GM21723 (cell line): ENCODE data around the gene TRNAU1AP.
"Not testable (repeated sequence)": the region's sequence is repeated elsewhere in the genome, so short reads cannot be mapped to it uniquely, and the experiment has no call there.

Experiments used
- ATAC-seq: cut with Tn5 transposase; IDR thresholded peaks from one replicate; pipeline ENCODE4 v1.9.1; 2021; ENCODE audit warnings: mild to moderate bottlenecking, moderate library complexity; ENCODE audit not compliant: unreplicated experiment

The TRNAU1AP gene

DNA sequence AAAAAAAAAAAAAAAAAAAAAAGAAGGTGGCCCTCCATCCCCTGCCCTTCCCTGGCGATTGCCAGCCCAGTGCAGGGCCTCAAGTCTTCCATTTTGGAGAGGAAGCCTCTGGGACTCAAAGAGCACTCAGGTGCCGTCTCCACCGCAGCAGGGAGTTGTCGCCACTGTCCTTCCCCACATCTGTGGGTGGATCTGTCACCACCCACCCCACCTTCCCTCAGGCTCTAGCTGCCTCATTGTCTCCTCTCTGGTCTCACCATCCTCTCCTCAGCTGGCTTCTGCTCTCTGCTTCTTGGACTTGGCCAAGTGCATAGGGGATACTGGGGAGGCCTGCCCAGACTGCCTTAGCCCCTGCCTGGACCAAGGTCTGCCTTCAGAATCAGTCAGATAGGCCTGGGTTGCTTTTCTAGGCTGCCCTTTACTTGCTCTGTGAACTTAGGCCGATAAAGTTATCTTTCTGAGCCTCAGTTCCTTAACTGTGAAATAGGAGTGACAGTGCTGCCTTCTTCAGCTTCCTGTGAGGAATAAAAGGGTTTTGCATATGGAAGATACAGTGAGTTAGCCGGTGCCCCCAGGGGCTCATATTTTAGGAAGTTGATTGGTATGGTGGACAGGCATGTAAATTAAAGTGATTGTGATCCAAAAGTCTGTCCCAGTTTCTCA lies 31.3 kb upstream of the TRNAU1AP start:
- ATAC-seq: no peak

DNA sequence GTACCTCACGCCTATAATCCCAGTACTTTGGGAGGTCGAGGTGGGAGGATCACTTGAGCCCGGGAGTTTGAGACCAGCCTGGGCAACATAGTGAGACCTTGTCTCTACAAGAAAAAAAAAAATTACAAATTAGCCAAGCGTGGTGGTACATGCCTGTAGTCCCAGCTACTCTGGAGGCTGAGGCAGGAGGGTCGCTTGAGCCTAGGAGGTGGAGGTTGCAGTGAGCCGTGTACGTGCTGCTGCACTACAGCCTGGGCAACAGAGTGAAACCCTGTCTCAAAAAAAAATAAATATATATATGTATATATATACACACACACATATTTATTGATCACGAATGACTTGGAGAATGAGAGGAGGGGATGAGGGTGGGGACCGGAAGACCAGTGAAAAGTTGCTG lies 30.3 kb upstream of the TRNAU1AP start:
- not testable (repeated sequence) for ATAC-seq

DNA sequence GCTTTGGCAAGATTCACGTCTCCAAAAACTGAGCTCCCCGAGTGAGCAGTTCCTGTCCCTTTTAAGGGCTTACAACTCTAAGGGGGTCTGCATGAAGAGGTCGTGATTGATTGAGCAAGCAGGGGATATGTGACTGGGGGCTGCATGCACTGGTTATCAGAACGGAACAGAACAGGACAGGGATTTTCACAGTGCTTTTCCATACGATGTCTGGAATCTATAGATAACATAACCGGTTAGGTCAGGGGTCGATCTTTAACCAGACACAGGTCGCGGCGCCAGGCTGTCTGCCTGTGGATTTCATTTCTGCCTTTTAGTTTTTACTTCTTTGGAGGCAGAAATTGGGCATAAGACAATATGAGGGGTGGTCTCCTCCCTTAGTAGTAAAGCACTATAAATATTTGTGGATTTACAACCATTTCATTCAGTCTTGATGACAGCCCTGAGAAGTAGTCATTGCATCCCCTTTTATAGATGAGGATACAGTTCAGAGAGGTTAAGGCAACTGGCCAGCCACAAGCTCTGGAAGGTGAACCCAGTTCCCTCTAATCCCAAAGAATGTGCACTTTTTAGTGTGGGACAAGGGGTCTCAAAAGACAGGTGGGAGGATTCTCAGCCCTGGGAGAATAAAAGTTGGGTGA lies 27.8 kb upstream of the TRNAU1AP start:
- not testable (repeated sequence) for ATAC-seq

DNA sequence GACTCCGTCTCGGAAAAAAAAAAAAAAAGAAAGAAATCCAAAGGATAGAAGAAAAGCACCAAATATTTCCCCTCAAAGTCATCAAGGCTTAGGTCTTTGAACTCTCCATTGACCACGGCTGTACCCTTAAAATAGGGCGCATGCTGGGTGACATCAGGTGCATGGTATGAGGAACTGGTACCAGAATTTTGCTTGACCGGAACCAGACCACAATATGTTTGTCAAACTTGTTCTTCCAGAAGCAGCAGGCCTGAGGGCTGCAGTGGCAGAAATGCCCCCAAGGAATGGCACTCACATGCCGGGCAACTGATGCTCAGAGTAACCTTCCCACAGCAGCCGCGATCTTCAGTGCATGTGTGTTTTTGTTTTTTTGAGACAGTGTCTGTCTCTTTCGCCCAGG lies 26.0 kb upstream of the TRNAU1AP start:
- no peak for ATAC-seq

DNA sequence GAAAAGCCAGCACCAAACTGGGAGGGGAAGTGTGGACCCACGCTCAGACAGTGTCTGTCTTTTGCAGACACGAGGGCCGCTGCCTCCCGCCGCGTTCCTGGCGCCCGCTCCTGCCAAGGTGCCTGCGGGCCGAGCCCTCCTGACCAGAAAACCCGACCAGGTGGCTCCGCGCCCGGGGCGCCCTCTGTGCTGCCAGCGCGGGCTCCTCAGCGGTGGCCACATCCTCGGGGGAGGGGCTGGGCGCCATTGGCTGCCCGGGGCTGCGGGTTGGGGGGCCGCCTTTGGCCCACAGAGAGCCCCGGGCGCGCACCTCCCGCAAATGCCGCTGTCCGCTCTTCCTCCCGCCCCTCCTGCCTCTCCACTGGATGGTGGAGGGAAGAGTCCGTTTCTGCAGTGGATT lies 22.4 kb upstream of the TRNAU1AP start:
- ATAC-seq: no peak

DNA sequence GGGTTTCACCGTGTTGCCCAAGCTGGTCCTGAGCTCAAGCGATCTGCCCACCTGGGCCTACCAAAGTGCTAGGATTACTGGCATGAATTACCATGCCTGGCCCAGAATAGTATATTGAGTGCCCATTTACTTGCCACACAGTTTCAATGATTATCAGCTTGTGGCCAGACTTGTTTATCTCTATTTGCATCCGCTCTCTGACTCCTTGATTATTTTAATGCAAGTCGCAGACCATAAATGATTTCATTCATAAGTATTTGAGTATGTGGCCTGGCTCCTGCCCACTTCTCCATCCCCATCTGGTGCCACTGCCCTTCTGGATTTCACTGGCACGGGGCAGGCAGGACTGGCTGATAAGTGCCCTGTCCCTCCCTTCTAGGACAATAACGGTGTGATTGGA lies 18.2 kb upstream of the TRNAU1AP start:
- no peak for ATAC-seq

DNA sequence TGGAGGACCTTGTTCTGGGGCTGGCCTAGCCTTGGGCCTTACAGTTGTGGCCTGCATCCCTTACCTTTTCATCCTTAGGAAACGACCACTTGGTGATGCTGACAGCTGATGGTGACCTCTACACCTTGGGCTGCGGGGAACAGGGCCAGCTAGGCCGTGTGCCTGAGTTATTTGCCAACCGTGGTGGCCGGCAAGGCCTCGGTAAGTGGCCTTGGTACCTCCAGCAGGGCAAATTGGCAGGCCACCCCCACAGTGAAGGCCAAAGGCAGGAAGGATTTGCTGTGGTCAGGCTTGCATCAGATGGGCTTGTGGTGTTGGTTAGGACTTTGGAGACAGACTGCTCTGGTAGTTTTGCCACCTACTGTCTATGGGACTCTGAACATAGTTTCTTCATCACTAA lies 17.7 kb upstream of the TRNAU1AP start:
- ATAC-seq: no peak

DNA sequence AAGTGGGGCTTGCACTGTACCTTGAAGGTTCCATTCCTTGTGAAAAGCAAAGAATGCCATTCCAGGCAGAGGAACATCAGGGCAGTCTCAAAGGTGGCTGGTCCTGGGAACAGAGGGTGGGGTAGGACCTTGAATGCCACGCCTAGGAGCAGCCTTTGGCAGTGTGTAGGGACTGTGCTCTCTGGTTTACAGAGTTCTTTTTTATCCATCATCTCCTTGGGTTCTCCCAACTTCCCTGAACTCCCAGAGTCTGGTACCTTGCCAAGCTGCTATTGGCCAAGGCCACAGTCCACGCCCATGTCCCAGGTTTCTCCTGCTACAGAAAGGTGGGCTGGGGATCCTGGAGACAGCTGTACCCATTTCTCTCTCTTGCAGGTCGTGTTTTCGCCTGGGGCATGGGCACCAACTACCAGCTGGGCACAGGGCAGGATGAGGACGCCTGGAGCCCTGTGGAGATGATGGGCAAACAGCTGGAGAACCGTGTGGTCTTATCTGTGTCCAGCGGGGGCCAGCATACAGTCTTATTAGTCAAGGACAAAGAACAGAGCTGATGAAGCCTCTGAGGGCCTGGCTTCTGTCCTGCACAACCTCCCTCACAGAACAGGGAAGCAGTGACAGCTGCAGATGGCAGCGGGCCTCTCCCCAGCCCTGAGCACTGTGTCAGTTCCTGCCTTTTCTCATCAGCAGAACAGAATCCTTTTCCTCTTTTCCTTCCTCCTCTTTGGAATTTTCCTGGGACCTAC lies 15.3 kb upstream of the TRNAU1AP start:
- ATAC-seq: no peak

DNA sequence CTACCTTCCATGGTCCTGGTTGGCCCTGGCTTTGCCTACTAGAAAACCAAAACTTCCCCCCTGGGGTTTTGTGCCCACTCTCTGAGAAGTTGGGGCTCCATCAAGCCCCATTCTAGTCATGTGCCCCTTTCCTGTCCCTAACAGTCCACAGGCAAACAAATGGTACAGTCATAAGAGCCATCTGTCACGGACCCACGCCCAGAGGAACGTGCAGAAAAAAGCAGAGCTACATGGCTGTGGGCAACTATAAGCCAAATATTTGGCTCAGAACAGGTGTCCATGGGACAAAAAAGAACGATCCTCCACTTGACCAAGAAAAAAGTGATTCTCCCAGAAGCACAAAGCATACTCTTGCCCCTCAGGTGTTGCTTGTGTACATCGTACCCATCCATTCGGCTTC lies 14.6 kb upstream of the TRNAU1AP start:
- ATAC-seq: no peak

DNA sequence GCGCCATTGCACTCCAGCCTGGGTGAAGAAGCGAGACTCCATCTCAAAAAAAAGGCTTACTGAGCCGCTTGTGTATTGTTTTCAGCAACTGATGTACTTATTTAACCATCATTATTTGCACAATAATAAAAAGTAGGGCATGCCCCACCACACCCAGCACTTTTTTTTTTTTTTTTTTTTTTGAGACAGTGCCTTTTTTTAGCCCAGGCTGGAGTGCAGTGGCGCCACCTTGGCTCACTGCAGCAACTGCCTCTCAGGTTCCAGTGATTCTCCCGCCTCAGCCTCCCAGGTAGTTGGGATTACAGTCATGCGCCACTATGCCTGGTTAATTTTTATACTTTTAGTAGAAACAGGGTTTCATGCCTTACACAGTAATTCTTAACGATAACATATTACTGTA lies 12.2 kb upstream of the TRNAU1AP start:
- no peak for ATAC-seq

DNA sequence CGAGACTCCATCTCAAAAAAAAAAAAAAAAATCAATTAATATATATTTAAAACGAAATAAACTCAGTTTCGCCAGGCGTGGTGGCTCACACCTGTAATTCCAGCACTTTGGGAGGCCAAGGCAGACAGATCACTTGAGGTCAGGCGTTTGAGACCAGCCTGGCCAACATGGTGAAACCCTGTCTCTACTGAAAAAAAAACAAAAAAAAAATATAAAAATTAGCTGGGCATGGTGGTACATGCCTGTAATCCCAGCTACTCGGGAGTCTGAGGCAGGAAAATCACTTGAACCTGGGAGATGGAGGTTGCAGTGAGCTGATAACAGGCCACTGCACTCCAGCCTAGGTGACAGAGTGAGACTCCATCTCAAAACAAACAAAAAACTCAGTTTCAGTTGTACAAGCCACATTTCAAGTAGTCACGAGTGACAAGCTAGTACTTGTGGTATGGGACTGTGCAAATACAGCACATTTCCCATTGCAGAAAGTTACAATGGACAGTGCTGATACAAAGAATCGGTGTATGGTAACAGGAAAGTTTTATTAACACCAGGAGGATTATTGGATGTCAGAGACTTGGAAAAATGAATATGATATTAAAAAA lies 11.4 kb upstream of the TRNAU1AP start:
- ATAC-seq: not testable (repeated sequence)

DNA sequence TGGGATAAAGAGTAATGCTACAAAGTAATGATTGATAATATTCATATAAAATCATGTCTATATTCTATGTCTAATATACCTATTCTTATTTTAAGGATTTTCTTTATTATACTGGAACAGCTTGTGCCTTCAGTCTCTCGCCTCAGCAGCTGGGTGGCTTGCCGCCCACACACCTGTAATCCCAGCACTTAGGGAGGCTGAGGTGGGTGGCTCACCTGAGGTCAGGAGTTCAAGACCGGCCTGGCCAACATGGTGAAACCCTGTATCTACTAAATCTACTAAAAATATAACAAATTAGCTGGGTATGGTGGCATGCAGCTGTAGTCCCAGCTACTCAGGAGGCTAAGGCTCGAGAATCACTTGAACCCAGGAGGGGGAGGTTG lies 7.6 kb upstream of the TRNAU1AP start:
- no peak for ATAC-seq

DNA sequence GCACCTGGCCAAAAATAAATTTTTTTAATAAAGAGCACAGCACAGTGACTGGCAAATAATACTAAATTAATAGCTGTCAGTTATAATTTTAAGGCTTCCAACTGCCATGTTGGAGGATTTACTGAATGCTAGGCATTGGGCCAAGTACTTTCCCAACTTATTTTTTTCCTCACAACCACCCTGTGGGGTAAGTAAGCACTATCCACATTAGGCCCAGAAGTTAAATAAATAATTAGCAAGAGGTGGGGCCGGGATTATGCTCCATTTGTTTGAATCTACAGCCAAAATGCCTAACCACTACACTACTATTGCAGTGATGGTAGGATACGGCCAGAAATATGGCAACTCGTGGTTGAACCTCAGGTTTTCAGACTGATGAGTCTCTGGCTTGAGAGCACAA lies 4.6 kb upstream of the TRNAU1AP start:
- no peak for ATAC-seq

DNA sequence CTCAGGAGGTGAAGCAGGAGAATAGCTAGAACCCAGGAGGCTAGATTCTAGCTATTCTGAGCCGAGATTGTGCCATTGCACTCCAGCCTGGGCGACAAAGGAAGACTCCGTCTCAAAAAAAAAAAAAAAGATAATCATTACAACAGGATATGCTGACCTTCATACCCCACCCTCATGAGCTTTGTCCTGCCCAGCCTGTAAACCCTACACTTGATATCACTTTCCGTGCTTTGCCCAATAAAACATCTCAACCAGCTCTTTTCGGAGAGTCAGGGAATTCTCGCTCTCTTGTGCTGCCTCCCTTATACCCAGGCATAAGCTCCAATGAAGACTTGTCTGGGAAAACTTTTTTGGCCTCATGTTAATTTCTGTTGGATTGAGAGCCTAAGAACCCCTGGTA lies 1.5 kb upstream of the TRNAU1AP start:
- ATAC-seq: no peak

DNA sequence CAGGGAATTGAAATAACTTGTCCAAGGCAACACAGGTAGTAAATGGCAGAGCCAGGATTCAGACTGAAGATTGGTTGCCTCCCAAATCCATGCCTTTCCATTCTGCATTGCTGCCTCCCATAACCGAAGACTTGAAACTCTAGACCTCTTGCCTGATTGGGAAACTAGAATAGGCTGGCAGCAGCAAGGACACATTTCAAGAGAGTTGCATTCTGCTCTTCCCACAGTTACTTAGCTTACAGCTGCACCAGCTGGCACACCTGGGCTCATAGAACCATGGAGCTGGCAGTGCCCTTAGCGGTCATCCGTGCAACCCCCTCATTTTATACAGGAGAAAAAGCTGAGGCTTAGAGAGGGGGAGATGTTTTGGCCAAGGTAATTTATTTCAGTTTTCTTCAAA lies 8.0 kb downstream of the TRNAU1AP start:
- no peak for ATAC-seq

DNA sequence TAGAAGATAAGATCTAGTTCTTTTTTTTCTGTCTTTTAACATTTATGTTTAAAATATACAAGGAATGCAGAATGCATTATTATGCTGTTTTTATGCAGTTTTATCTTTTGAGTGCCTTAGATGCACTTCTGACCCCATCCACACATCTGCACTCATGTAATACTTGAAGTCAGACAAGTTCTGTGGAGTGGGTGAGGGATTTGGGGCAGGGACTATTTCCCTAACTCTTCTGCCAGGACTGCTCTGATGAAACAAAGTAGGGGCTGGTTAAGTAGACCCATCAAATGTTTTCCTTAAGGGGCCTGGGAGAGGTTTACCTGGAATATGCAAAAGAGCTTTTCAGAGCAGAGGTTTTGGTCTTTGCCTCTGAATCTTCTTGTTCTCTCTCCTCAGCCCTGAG lies 11.4 kb downstream of the TRNAU1AP start:
- ATAC-seq: no peak

DNA sequence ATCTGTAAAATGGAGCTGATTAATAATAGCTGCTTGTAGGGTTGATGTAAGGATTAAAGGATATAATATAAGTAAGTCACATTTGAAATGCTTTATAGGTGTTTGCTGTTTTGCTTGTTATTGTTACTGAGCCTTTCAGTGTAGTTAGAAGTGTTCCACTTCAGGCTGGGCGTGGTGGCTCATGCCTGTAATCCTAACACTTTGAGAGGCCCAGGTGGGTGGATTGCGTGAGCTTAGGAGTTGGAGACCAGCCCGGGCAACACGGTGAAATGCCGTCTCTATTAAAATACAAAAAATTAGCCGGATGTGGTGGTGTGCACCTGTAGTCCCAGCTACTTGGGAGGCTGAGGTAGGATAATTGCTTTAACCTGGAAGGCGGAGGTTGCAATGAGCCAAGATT lies 12.2 kb downstream of the TRNAU1AP start:
- ATAC-seq: no peak

DNA sequence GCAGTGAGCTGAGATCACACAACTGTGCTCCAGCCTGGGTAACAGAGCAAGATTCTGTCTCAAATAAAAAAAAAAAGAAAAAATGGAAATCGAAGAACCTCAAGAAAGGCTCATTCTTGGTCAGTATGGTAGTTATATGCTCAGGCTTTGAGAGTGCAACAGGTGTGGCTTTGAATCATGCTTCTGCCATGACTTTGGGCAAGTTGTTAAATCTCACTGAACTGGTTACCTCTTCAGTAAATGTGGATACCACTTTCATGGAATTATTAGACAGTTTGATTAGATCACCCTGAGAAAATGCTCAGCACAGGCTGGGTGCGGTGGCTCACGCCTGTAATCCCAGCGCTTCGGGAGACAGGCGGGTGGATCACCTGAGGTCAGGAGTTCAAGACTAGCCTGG lies 12.8 kb downstream of the TRNAU1AP start:
- ATAC-seq: no peak

DNA sequence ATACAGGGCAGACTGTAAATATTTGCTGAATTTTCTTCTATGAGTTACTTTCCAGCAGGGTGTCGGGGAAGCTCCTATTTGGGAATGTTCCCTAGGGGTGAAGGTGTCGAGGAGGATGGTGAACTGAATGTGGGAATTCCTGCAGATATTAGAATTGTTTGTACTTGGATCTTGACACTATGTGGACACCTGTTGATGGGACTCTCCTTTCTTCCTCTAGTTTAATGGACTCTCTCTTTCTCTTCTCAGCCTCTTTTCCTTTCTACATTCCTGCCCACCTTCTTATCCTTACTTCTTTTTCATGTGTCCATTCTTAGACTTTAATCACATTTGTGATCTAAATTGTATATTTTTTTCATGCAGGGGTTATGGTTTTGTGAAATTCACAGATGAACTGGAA lies 14.0 kb downstream of the TRNAU1AP start:
- ATAC-seq: no peak

DNA sequence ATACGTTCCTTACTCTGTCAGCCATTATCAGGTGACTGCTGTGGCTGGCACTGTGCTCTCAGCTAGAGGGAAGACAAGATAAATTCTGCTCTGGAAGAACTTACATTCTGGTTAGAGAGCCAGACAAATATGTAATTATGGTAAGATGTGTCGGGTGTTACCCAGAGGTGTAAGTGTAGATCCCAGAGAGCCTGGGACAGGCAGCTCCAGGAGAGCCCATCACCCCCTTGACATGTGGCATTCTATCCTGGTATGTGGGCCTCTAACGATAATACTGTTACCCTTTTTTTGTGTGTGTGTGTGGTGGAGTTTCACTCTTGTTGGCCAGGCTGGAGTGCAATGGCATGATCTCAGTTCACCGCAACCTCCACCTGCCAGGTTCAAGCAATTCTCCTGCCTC lies 19.0 kb downstream of the TRNAU1AP start:
- no peak for ATAC-seq

DNA sequence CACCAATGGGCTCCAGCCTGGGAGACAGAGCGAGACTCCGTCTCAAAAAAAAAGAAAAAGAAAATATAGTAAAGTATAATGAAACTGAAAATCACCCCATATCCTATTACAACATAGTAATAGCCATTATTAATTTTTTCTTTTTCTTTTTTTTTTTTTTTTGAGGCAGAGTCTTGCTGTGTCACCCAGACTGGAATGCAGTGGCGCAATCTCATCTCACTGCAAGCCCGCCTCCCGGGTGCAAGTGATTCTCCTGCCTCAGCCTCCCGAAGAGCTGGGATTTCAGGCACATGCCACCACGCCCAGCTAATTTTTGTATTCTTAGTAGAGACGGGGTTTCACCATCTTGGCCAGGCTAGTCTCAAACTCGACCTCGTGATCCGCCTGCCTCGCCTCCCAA lies 20.0 kb downstream of the TRNAU1AP start:
- not testable (repeated sequence) for ATAC-seq

DNA sequence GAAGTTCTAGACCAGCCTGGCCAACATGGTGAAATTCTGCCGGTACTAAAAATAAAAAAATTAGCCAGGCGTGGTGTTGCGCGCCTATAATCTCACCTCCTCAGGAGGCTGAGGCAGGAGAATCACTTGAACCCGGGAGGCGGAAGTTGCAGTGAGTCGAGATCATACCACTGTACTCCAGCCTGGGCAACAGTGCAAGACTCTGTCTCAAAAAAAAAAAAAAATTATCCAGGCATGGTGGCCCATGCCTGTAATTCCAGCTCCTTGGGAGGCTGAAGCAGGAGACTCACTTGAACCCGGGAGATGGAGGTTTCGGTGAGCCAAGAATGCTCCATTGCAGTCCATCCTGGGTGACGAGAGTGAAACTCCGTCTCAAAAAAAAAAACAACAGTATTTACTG lies 20.7 kb downstream of the TRNAU1AP start:
- no peak for ATAC-seq
